Effector memory CD4-positive, alpha-beta T cell (primary cell): ENCODE results near the gene APOC3.

Experiments
- DNase-seq, 3 donors: peaks; one replicate each; pipeline ENCODE4 v3.0.0-alpha.2; 2020
- H3K27ac ChIP-seq: 2 replicates; pipeline ENCODE4 v1.7.0; 2013; ENCODE audit warnings: mild to moderate bottlenecking, low read length, moderate library complexity; ENCODE audit not compliant: insufficient read depth, poor library complexity, severe bottlenecking
- H3K27me3 ChIP-seq: replicated peaks from 2 replicates; pipeline ENCODE4 v1.7.0; 2013; ENCODE audit warnings: mild to moderate bottlenecking, low read length; ENCODE audit not compliant: insufficient read depth, control insufficient read depth, poor library complexity, severe bottlenecking
- H3K36me3 ChIP-seq: 2 replicates; pipeline ENCODE4 v1.7.0; 2013; ENCODE audit warnings: mild to moderate bottlenecking, low read length, moderate library complexity; ENCODE audit not compliant: control insufficient read depth, insufficient read depth
- H3K4me1 ChIP-seq: 2 replicates; pipeline ENCODE4 v1.7.0; 2013; ENCODE audit warnings: low read length, mild to moderate bottlenecking; ENCODE audit not compliant: control insufficient read depth, insufficient read depth, poor library complexity, severe bottlenecking
- H3K4me3 ChIP-seq: 2 replicates; pipeline ENCODE4 v1.7.0; 2013; ENCODE audit warnings: low read length, low read depth, mild to moderate bottlenecking; ENCODE audit not compliant: insufficient read depth, poor library complexity, severe bottlenecking
- H3K9me3 ChIP-seq: 2 replicates; pipeline ENCODE4 v1.7.0; 2013; ENCODE audit warnings: mild to moderate bottlenecking, low read length, moderate library complexity; ENCODE audit not compliant: control insufficient read depth

The APOC3 gene

GRCh38 chr11:116868066-116868465 lies 38.4 kb downstream of the APOC3 start:
- H3K4me1 ChIP-seq, result no peaks in the 10 kb centered on the region
- no peaks in the 10 kb centered on the region for H3K9me3 ChIP-seq
- peaks cover 67% of the 10 kb centered on the region for H3K36me3 ChIP-seq
- H3K27me3 ChIP-seq, result no peaks in the 10 kb centered on the region
- H3K4me3 ChIP-seq, result no peak overlapping the region
- DNase-seq, result no peak
- no peak overlapping the region for H3K27ac ChIP-seq

- H3K27ac ChIP-seq, result no peak overlapping the region
These were observed 39.9 kb downstream of the APOC3 start for GRCh38 chr11:116869610-116870009.

DNA sequence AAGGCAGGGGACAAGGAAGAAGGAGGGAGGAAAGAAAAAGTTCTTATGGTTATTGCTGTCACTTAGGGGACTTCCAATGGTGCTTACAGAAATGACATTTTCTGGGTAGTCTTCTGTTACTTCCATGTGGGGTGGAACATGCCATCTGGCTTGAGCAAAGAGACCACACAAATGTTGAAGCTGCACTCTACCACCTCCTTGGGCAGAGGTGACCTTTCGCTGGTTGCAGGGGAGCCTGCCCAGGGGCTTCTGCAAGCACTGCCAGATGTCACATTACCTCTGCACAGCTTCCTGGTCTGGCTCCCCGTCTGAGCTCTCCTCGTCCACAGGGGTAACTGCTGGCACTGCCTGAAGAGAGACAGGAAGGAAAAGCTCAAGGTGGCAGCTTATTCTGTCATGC lies 40.3 kb downstream of the APOC3 start:
- H3K9me3 ChIP-seq, result no peaks in the 10 kb centered on the region
- no peak overlapping the region for H3K4me3 ChIP-seq
- peaks cover 77% of the 10 kb centered on the region for H3K36me3 ChIP-seq
- DNase-seq, result no peak
- no peaks in the 10 kb centered on the region for H3K27me3 ChIP-seq
- no peaks in the 10 kb centered on the region for H3K4me1 ChIP-seq
- no peak overlapping the region for H3K27ac ChIP-seq

More at GRCh38 chr11:116869610-116870009, 39.9 kb downstream of the APOC3 start:
- Histone ChIP-seq H3K27me3 (no peaks in the 10 kb centered on the region), H3K4me1 (no peaks in the 10 kb centered on the region), H3K36me3 (peaks cover 77% of the 10 kb centered on the region), H3K9me3 (no peaks in the 10 kb centered on the region), H3K4me3 (no peak overlapping the region)
- no peak for DNase-seq

- no peak for DNase-seq
- Histone ChIP-seq H3K9me3 (no peaks in the 10 kb centered on the region), H3K4me3 (no peak overlapping the region), H3K27me3 (no peaks in the 10 kb centered on the region), H3K27ac (no peak overlapping the region), H3K36me3 (peaks cover 79% of the 10 kb centered on the region), H3K4me1 (no peaks in the 10 kb centered on the region)
These were observed 41.5 kb downstream of the APOC3 start for GRCh38 chr11:116871248-116871647.

GRCh38 chr11:116873381-116873780 lies 43.7 kb downstream of the APOC3 start:
- Histone ChIP-seq H3K36me3 (peaks cover 72% of the 10 kb centered on the region), H3K4me3 (no peak overlapping the region), H3K9me3 (no peaks in the 10 kb centered on the region), H3K27ac (no peak overlapping the region), H3K4me1 (no peaks in the 10 kb centered on the region), H3K27me3 (no peaks in the 10 kb centered on the region)
- no peak for DNase-seq

- no peaks in the 10 kb centered on the region for H3K4me1 ChIP-seq
- no peaks in the 10 kb centered on the region for H3K27me3 ChIP-seq
- H3K27ac ChIP-seq, result no peak overlapping the region
- DNase-seq, result no peak
- H3K4me3 ChIP-seq, result no peak overlapping the region
- H3K36me3 ChIP-seq, result peaks cover 65% of the 10 kb centered on the region
- no peaks in the 10 kb centered on the region for H3K9me3 ChIP-seq
These were observed 44.5 kb downstream of the APOC3 start for GRCh38 chr11:116874251-116874650.

DNA sequence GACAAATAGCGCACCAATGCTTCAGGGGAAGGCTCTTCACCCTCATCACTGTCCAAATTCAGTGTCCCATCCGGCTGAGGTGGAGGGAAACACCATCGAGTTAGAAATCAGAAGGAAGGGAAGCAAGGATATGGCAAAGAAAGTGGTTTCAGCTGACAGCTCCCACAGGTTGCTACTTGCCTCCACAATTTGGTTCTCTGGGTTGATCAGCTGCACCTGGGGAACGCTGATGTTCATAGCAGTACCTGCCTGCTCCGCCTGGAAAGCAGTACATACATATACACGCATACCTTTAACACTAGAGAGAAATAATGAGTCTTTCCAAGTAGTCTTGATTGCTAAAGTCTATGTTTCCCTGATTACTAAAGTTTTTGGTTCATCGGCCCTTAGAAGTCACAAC lies 45.5 kb downstream of the APOC3 start:
- DNase-seq, result no peak
- Histone ChIP-seq H3K36me3 (peaks cover 56% of the 10 kb centered on the region), H3K27ac (no peak overlapping the region), H3K27me3 (no peaks in the 10 kb centered on the region), H3K9me3 (no peaks in the 10 kb centered on the region), H3K4me3 (no peak overlapping the region), H3K4me1 (no peaks in the 10 kb centered on the region)

DNA sequence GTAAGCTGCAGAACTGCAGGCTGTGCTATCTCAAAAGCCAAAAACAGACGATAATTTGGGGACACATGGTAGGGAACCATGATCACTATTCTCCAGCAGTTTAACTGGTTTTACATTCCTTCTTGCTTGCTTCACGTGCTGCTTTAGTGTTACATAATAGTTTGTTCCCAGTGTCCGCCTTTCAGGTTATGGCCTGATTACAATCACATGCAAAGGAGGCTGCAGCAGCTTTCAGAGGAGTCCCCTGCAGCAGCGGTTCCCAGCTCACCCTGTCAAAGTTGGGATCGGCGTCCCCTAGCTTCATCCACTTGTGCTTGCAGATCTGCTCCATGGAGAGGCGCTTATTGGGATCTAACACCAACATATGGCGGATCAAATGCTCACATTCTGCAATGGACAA lies 46.9 kb downstream of the APOC3 start:
- H3K4me1 ChIP-seq, result no peaks in the 10 kb centered on the region
- H3K9me3 ChIP-seq, result no peaks in the 10 kb centered on the region
- H3K4me3 ChIP-seq, result no peak overlapping the region
- peaks cover 43% of the 10 kb centered on the region for H3K36me3 ChIP-seq
- DNase-seq, result no peak
- H3K27me3 ChIP-seq, result no peaks in the 10 kb centered on the region
- no peak overlapping the region for H3K27ac ChIP-seq

DNA sequence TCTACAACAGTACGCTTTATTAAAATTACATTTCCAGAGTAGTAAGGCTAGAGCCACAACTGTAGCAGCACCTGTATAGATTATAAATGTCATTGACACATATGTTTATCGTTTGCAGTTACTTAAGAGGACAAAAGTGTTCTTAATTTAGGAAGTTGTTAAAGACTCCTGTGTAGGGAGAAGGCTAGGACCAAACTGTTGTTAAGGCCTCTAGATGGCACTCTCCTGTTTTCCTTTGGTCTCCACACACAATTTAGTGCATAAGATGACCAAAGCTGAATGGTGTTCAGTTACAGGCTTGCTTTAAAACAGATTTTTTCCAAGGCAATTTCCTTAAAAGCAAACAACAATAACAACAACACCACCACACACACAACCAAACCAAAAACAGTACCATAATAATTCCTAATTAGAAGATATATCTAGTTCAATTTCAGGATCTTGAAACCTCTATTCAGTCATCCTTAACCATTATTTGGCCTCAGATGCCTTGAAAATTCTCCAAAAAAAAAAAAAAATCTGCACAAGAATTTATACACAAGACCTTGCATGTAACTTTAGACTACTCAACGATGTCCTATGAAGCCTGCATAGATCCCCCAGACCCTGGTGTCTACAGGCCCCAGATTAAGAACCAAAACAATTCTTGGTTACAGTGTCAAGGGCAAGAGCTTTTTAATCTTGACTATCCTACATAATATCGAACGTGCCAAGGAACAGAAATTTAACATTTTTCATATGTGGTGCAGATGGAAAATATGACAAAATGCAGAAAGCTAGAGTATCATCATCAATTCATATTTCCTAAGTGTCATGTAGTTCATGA lies 50.3 kb downstream of the APOC3 start:
- H3K4me3 ChIP-seq, result no peak overlapping the region
- peaks cover 14% of the 10 kb centered on the region for H3K36me3 ChIP-seq
- H3K9me3 ChIP-seq, result no peaks in the 10 kb centered on the region
- no peak overlapping the region for H3K27ac ChIP-seq
- H3K27me3 ChIP-seq, result no peaks in the 10 kb centered on the region
- H3K4me1 ChIP-seq, result no peaks in the 10 kb centered on the region
- no peak for DNase-seq

- H3K36me3 ChIP-seq, result peaks cover 4% of the 10 kb centered on the region
- H3K4me3 ChIP-seq, result no peak overlapping the region
- H3K27ac ChIP-seq, result no peak overlapping the region
- no peaks in the 10 kb centered on the region for H3K9me3 ChIP-seq
- DNase-seq, result no peak
- H3K27me3 ChIP-seq, result no peaks in the 10 kb centered on the region
- no peaks in the 10 kb centered on the region for H3K4me1 ChIP-seq
These were observed 51.4 kb downstream of the APOC3 start for GRCh38 chr11:116881143-116881542.
